DMS 273 treated with DMSO at 0.1 percent for 48 hours (cell line): ENCODE data around the gene SLC35F6.
"Not testable (repeated sequence)": the region's sequence is repeated elsewhere in the genome, so short reads cannot be mapped to it uniquely, and the experiment has no call there.

Experiments
- DNase-seq: peaks from one replicate; lab custom pipeline; 2025; lab: John Stamatoyannopoulos, UW

SLC35F6 gene

DNA sequence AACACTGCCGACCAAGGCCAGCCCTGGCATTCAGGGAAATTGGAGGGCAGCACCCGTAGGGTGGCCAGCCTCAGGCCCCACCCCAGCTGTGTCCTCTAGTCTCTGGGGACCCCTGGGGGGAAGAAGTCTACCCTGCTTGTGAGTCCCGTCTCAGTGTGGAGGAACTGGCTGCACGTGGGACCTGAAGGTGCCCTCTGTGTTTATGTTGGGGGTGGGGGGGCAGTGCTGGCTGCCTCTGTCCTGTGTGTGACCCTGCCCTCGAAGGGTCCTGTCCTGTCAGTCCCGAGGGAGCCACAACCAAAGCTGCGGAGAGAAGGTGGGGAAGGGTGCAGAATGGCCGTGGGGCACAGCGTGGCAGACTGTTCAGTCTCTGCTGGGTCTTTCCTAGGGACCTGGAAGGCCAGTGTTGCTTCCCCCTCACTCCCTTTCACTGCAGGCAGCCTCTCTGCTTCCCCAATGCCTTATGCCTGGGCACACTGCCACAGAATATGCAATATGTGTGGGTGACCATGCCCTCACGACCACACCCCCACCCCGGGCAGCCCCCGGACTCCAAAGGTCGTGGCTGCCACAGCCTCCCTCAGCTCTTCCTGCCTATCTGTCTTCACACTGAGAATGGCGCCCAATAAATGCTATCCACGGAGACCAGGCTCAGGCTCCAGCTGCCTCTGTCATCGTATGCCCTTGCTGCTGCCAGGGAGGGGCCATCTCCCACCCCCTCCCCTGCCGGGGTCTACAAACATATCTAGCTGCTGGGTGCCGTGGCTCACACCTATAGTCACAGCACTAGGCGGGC is 33.3 kb upstream of the SLC35F6 start:
- DNase-seq, result no peak

DNA sequence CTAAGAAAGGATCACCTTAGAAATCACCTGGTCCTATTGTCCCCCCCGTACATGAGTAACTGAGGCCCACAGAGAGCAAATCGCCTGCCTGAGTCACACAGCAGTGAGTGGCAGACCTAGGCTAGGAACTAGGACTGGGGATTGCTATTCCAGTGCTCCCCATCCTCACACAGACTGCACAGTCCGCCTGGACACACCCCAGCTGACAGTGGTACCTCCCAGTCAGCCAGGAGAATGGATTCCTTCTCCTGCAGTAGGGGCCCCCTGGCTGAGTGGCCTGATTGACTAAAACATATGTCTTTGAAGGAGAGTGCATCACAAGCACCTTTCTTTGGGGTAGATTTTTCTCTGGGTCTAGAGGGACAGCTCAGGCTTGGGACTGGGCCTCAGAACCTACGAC is 32.4 kb upstream of the SLC35F6 start:
- DNase-seq, result no peak

DNA sequence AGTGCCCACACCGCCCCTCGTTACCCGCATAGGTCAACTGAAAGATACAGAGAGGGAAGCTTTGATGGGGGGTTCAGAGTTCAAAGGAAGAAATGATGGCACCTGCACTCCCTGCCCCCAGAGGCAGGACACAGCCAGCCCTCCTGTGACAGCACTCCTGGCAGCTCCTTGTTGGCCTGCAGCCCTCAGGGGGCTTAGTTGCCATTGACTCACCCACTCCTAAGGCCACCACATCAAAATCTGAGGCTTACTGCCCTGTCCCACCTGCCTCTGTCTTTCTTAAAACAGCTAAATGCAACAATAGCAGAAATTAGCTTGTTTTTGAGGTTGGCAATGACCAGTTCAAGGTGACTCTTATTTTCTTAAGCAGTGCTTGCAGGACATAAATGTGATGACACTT is 31.6 kb upstream of the SLC35F6 start:
- no peak for DNase-seq

DNA sequence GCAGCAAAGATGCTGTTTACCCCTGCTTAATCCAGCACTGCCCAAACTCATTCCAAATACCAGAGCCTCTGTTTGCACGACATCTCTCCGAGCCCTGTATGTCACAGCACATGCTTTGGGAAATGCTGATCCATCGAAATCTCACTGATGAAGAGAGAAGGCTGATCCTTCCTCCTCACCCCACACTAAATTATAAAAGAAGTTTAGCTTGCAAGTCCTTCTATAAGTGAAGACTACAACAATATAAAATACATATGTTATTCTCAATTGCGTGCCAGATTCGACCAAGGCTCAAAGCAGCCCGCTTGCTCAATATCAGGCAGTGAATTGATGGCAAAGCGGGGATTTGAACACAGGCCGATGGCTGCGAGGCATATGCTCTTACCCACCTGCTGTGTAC is 30.7 kb upstream of the SLC35F6 start:
- DNase-seq, result no peak

DNA sequence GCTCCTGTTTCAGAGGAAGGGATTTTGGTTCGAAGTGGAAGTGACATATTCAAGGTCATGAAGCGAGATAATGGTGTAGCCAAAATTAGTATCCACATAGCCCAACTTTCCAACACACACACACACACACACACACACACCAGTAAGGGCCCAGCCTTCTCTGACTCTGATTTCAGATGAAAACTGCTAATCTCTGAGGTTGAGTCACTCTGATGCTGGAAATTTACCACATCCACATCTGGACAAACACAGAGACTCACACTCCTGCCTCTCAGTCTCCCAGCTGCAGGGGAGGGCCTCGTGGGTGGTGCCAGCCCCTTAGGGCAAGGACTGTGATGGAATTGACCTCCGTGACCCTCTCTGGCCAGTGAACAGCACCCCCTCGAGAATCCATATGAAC is 29.0 kb upstream of the SLC35F6 start:
- no peak for DNase-seq

DNA sequence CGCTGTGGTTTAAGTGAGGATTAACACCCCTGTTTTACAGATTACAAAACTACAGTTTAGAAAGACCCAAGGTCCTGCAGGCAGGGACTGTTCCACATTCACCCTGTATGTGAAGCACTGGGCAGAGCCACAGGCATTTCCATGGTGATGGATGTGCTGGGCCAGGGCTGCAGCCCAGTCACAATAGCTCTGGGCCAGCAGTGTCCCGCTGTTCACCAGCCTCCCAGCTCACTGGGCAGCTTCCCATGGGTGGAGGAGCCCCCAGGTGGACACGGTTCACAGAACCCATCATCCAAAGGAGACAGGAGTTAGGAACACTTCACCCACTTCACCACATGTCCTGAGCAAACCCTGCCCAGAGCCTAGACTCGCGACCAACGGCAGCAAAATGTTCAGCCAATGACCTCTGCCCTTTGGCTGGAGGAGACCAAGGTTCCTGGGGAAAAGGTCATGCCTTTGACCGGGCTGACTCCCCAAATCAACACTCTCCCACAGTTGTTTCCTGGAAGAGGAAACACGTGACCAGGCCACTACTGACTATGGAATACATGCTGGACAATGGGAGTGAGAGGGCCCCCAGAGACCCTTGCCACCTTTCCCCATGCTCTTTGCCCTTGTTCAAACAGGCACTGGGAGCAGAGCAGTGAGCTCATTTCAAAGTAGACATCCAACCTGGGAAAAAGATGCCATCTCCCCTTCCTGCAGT is 28.0 kb upstream of the SLC35F6 start:
- no peak for DNase-seq

DNA sequence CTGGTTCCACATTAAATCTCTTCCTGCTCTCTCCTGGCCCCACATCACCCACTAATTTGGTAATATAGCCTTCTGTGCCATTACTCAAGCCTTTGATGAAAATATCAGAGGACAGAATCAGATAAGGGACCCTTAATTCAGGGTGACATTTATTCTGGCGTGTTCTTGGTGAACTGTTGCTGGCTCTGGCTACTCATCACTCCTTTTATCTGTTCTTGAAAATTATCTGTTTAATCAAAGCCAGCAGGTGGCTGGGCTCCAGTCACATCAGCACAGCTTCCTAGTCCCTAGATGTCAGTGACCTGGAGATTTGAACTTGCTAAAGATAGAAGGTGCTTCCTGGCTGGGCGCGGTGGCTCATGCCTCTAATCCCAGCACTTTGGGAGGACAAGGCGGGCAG is 26.9 kb upstream of the SLC35F6 start:
- no peak for DNase-seq

DNA sequence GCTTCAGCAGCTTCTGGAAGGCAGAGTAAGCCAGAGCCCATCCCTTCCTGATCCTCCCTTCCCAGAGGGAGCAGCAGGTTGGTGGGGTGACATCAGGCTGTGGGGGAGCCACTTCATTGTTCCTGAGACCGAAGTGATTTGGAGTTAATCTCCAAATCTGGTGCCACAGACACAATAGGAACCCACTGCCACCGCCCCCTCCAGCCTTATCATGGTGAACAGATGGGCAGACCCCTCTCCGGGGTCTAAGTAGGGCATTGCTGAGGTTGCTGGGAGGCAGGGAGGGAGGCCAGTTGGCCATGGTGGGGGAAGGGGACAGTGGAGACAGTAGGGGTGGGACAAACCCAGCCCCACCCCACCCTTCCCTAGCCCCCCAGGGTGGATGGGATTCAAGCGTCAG is 25.6 kb upstream of the SLC35F6 start:
- DNase-seq, result no peak

DNA sequence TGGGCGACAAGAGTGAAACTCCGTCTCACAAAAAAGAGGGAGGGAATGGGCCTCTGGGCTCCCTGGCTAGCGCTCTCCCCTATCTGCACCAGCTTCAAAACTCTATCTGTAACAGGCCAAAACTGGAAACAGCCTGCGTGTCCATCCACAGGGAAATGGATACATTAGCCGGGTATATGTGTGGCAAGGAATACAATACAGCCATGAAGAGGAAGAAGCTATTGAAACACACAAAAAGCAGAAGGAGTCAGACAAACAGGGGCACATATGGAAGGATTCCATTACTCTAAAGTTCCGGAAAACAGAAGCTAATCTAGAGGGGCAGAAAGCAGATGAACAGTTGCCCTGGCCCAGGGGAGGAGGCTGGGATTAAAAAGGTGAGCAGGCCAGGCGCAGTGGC is 24.6 kb upstream of the SLC35F6 start:
- no peak for DNase-seq

DNA sequence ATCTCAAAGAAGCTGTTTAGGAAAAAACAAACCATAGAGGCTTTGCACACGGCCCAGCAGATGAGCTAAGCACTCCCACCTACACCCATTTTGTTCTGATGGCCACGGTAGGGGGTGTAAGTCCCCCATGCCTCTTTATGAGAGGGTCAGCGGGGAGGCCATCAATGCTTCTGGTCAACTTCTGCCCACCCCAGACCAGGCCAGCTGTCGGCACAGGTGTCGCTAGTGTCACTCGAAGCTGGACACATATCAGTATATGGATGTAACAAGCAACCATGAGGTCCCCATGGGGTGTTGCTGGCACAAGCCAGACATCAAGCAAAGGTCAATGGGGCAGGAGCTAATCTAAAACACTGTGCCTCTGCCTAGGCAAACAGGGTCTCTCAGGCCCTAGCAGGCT is 23.7 kb upstream of the SLC35F6 start:
- no peak for DNase-seq

DNA sequence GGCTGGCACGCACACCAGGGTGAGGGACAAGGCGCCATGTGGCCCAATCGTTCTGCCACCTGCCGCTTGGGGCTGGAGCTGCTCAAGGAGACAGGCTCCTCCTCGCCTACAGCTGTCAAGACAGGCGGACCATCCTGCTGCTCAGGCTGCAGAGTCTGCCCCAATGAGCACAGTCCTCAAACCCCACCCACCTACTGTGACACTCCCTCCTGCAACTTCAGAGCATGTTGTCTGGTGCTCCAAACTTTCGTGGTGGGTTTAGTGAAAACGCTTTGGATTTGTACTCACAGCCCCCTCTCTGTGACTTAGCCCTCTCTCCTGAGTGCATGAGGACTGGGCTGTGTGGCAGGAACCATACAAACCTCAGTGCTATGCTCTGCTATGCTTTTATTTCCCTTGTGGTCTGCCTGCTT is 23.2 kb upstream of the SLC35F6 start:
- DNase-seq, result peak; percentile 92

DNA sequence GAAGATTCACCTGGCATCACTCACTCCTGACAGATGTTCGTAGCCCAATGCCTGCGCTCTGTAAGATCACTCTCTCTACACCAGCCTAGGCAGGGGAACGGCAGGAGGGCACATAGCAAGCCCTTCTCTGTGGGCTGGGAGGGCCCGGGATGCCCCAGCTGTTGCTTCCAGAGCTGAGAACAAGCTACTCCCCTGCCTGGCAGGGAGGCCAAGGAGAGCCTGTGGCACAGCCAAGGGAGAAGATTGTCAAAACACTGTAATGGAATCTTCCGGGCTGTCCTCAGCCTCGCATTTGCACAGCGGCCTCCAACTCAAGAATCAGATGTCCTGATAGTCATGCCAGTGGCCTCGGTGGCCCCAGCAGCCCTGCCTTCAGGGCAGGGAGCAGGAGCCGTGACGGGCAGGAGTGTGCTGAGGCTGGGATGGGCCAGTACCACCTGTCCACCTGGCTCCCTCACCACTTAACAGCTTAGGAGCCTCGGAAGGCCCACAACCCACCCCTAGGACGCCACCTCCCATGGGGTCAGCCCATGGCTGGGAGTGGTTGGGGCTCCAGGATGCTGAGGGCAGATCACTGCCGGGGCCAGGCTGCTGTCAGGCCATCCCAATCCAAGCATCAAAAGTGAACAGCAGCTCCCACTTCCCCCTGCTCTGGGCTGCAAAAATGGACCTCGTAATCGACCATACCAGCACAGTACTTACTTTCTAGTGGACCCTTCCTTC is 21.9 kb upstream of the SLC35F6 start:
- no peak for DNase-seq

DNA sequence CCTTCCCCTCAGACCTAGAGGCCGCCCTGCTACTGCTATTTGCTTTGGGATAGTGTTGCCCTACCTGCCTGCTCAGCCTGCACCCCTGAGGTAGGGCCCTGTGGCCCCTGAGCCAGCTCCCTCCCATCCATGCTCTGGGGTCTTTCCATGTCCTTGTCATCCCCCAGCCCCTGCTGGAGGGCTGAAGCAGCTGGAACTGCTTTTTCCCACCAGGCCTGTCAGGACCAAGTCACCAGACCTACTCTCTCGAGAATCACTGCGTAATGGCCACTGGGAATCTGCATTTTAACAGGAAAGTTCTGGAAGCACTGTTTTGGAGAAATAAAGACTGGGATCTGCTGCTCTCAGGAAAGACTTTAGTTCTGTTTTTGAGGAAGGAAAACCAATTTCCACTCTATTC is 20.2 kb upstream of the SLC35F6 start:
- no peak for DNase-seq

DNA sequence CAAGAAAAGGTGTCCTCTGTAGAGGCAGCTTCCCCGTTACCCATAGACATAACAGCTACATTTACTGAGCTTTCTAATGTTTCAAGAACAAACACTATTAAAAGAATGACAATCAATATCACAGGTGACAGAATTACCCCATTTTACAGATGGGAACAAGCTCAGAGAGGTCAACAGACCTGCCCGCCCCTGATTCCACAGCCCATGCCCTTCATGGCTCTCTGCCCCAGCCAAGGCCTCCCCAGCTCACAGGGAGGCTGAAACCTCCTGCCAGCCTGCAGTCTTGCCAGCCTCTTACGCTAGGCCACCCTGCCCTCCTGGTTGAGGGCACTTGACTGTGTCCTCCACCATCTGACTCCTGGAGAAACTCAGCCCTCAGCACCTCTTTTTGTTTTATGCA is 19.1 kb upstream of the SLC35F6 start:
- no peak for DNase-seq

DNA sequence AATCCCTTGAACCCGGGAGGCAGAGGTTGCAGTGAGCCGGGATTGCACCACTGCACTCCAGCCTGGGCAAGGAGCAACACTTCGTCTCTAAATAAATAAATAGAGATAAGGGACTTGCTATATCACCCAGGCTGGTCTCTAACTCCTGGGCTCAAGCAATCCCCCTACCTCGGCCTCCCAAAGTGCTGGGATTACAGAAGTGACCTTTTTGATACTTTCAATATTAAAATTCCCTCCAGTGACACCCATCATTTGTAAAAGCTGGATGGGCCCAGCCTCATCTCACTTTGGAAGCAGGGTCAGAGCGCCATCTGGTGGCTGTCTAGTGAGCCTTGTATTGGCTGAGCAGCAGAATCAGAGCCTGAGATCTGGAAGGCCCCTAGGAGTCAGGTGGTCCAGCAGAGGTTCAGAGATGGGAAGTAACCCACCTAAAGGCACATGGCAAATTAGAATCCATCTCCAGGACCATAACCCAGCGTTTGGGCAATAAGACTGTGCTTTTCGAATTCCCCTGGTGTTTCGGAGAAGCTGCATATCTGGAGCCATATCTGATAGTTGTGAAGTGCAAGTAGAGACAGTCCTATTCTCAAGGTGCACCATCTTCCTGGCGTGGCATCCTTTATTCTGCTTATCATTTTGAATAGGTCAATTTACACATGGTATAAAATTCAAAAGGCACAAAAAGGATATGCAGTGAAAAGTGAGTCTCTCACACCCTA is 18.3 kb upstream of the SLC35F6 start:
- DNase-seq, result peak; percentile 30

DNA sequence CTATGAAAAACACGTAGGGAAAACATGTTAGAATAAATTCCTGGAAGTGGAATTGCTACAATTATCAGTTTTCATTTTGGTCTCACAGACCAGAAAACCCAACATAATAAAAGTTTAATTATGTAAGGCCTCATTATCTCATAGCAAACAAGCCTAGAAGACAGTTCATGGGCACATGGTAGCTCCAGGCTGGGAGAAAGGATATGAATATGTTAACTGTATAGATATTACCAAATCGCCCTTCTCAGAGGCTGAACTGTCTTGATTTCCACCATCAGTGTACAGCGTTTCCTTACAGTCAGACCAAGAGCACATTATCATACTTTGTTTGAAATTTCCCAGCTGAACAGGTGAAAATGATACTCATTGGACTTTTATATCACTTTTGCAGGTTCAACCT is 17.1 kb upstream of the SLC35F6 start:
- DNase-seq, result no peak

DNA sequence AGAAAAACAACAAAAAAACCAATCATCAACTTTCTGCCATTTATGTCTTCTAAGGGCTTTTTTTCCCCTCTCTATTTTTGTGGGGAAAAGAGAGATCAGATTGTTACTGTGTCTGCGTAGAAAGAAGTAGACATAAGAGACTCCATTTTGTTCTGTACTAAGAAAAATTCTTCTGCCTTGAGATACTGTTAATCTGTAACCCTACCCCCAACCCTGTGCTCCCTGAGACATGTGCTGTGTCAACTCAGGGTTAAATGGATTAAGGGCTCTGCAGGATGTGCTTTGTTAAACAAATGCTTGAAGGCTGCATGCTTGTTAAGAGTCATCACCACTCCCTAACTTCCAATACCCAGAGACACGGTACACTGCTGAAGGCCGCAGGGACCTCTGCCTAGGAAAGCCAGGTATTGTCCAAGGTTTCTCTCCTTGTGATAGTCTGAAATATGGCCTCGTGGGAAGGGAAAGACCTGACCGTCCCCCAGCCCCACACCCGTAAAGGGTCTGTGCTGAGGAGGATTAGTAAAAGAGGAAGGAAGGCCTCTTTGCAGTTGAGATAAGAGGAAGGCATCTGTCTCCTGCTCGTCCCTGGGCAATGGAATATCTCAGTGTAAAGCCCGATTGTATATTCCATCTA is 14.2 kb upstream of the SLC35F6 start:
- not testable (repeated sequence) for DNase-seq

DNA sequence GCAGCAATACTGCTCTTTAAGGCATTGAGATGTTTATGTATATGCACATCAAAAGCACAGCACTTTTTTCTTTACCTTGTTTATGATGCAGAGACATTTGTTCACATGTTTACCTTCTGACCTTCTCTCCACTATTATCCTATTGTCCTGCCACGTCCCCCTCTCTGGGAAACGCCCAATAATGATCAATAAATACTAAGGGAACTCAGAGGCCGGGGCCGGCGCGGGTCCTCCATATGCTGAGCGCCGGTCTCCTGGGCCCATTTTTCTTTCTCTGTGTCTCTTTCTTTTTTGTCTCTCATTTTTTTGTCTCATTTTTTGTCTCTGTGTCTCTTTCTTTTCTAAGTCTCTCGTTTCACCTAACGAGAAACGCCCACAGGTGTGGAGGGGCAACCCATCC is 13.6 kb upstream of the SLC35F6 start:
- DNase-seq, result not testable (repeated sequence)

DNA sequence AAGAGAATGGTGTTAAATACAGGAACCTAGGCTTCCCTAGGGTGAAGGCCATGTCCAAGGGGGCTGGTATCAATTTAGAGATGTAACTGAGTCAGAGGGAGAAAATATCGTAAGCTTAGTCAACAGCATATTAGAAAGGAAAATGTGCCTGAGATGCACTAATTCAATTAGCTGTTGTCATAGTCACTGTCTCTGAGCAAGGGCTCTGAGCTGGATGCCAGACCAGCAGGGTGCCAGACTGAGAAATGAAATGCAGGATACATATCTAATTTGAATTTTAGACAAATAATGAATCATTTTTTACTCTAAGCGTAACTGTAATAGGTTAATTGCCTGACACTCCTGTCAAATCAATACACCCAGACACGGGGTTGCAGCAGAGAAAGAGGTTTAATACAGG is 11.4 kb upstream of the SLC35F6 start:
- DNase-seq, result no peak

DNA sequence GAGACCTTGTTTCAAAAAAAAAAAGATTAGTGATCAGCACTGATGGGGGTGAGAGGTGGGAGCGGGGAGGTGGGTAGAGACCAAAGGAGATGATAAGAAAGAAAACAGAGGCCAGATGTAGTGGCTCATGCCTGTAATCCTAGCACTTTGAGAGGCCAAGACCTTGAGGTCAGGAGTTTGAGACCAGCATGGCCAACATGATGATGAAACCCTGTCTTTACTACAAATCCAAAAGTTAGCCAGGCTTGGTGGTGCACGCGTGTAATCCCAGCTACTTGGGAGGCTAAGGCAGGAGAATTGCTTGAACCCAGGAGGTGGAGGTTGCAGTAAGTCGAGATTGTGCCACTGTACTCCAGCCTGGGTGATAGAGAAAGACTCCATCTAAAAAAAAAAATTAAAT is 9.5 kb upstream of the SLC35F6 start:
- DNase-seq, result no peak

DNA sequence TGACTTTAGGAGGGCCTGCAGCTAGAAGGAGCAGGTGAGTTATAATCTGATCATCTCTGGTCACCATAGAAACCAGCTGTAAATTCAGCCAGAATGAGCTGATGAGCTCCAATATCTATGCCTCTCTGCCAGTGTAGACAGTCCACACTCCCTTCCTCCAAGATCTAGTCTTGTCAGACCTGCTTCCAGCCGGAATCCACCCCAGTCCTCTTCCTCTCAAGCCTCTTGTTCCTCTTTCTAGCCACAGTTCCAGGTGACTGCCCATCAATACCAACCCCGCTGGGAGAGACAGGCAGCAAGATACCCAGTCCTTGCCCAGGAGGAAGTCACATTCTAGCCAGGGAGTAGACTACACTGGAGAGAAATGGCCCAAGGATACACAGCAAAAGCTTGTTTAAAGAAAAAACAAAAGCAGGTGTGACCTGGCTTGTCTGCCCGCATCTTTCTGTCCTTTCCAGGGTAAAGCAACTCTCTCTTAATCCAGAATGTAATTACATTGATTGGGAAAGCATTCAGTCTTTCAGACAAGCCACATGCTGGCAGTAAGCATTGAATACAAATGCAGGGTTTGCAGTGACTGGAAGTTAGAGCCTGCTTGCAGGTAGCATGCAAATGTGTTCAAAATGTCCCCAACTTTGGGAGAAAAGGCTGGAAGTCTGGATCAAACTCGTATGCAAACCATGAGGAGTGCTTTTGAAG is 9.0 kb upstream of the SLC35F6 start:
- DNase-seq, result no peak
